HG03135 (cell line): ENCODE results near the gene AFAP1.

Source experiments
- ATAC-seq: cut with Tn5 transposase; IDR thresholded peaks from one replicate; pipeline ENCODE4 v1.9.1; 2021; ENCODE audit warnings: mild to moderate bottlenecking, moderate library complexity; ENCODE audit not compliant: unreplicated experiment

Gene AFAP1

GRCh38 chr4:7708981-7709380 lies 230.7 kb downstream of the AFAP1 start:
- ATAC-seq, result no peak
